NT2/D1 (cell line): Measurements from ENCODE around the gene RPL27A.

Experiments used
- SUZ12 ChIP-seq: IDR thresholded peaks from 2 replicates; pipeline ENCODE4 v1.6.1; 2011; ENCODE audit not compliant: insufficient read length, insufficient read depth; ENCODE audit errors: extremely low read depth
- ZNF274 ChIP-seq: IDR thresholded peaks from 2 replicates; pipeline ENCODE4 v1.6.1; 2011; ENCODE audit warnings: mild to moderate bottlenecking, low read depth, low read length

DNA sequence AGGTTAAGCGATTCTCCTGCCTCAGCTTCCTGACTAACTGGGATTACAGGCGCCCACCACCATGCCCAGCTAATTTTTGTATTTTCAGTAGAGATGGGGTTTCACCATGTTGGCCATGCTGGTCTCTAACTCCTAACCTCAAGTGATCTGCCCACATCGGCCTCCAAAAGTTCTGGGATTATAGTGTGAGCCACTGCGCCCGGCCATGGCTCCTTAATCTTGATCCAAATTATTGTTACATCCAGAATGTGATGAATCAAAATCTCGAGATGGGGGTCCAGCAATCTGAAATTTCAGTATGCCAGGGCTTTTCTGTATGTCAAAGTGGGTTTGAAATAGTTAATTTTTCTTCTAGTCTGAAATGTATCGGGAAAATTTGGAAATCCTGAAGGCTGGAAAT is 3.7 kb downstream of the RPL27A start:
- TF ChIP-seq ZNF274 (no peak), SUZ12 (no peak)
